Omental fat pad (tissue), 4 donors: ENCODE results near the gene REP15. TPM values are rescaled to one million over a fixed set of nuclear protein-coding genes. Genes with fewer than 3 reads are reported as not detected.

Experiments used
- ATAC-seq: fragments of 150-250 bp; one replicate; pipeline ENCODE4 v1.9.1; 2016; ENCODE audit warnings: mild to moderate bottlenecking, moderate library complexity; ENCODE audit not compliant: low FRiP score
- DNase-seq: peaks from one replicate; pipeline ENCODE4 v3.0.0-alpha.2; 2019; ENCODE audit warnings: low spot score
- CTCF ChIP-seq, 3 donors: fragments of 450-650 bp; IDR thresholded peaks; one replicate each; pipeline ENCODE4 v1.5.1; 2016 to 2017; ENCODE audit warnings: antibody characterized with exemption in 3 of 3, mild to moderate bottlenecking in 3 of 3, moderate library complexity in 2 of 3
- total RNA-seq, 4 donors: library from RNA; depleted of rRNA; stranded (reverse); fragments of >200 nt; gene quantifications; one replicate each; pipeline ENCODE4 v1.1.0, GENCODE V29; 2016

The REP15 gene
- total RNA-seq, 4 donors from 2014 or later: 0.96 to 13.1 (median 3.1) TPM

- ATAC-seq (no peak), DNase-seq (no peak)
- TF ChIP-seq CTCF (IDR thresholded peaks at IDR 0.05): no peak
Observed at GRCh38 chr12:27695556-27696292, 523 bp upstream of the REP15 start.

GRCh38 chr12:27696864-27697564, 767 bp downstream of the REP15 start:
- TF ChIP-seq CTCF (IDR thresholded peaks at IDR 0.05): no peak
- DNase-seq: no peak
- no peak for ATAC-seq

DNA sequence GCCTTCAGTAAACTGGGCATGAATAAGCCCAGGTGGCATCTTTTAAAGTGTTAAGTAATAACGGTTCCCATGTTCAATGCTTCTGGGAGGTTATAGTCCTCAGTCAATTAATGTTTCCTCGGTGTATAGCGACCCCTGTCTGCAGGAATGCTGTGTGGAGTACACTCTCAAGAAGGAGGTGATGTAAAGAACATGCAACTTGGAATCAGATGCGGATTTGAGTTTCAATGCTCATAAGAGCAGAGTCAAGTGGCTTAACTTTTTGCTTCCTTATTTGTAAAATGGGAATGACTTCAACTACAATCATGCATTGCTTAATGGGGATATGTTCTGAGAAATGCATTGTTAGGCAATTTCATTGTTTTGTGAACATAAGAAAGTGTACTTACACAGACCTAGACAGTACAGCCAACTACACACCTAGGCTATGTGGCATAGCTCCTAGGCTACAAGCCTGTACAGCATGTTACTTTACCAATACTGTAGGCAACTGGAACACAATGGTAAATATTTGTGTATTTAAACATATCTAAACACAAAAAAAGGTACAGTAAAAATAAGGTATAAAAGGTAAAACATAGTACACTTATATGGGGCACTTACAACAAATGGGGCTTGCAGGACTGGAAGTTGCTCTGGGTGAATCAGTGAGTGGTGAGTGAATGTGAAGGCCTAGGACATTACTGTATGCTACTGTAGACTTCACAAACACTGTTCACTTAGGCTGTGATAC, 7.6 kb downstream of the REP15 start:
- TF ChIP-seq CTCF (IDR thresholded peaks at IDR 0.05): peak in 1 of 3 donors; percentile 50
- DNase-seq (peak; percentile 60), ATAC-seq (peak; percentile 84)

GRCh38 chr12:27705263-27705662, 9.0 kb downstream of the REP15 start:
- ATAC-seq: no peak
- DNase-seq: no peak
- TF ChIP-seq CTCF (IDR thresholded peaks at IDR 0.05): no peak

- DNase-seq (no peak), ATAC-seq (no peak)
- TF ChIP-seq CTCF (IDR thresholded peaks at IDR 0.05): no peak
Observed at GRCh38 chr12:27707216-27707615, 11.0 kb downstream of the REP15 start.

GRCh38 chr12:27709212-27709931, 13.1 kb downstream of the REP15 start:
- TF ChIP-seq CTCF (IDR thresholded peaks at IDR 0.05): no peak

More at GRCh38 chr12:27709212-27709931, 13.1 kb downstream of the REP15 start:
- DNase-seq (no peak), ATAC-seq (no peak)
